GM18870 (cell line): ENCODE measurements around the gene TACC3.

Experiments used
- ATAC-seq: cut with Tn5 transposase; IDR thresholded peaks from one replicate; pipeline ENCODE4 v1.9.1; 2021; ENCODE audit warnings: moderate library complexity; ENCODE audit not compliant: unreplicated experiment

TACC3 gene

GRCh38 chr4:1757836-1758235 lies 36.5 kb downstream of the TACC3 start:
- ATAC-seq: no peak

- no peak for ATAC-seq
These were observed 37.2 kb downstream of the TACC3 start for GRCh38 chr4:1758306-1759121.

- no peak for ATAC-seq
These were observed 38.0 kb downstream of the TACC3 start for GRCh38 chr4:1759170-1759817.

- ATAC-seq: no peak
These were observed 38.5 kb downstream of the TACC3 start for GRCh38 chr4:1759818-1760223.

GRCh38 chr4:1760521-1761071 lies 39.3 kb downstream of the TACC3 start:
- ATAC-seq: no peak

GRCh38 chr4:1761130-1761689 lies 39.9 kb downstream of the TACC3 start:
- ATAC-seq: no peak

GRCh38 chr4:1762264-1763010 lies 41.1 kb downstream of the TACC3 start:
- ATAC-seq: no peak

GRCh38 chr4:1763070-1763549 lies 41.8 kb downstream of the TACC3 start:
- no peak for ATAC-seq

GRCh38 chr4:1763550-1764080 lies 42.3 kb downstream of the TACC3 start:
- ATAC-seq: no peak

GRCh38 chr4:1764670-1765069 lies 43.3 kb downstream of the TACC3 start:
- no peak for ATAC-seq

GRCh38 chr4:1765409-1766072 lies 44.2 kb downstream of the TACC3 start:
- no peak for ATAC-seq

GRCh38 chr4:1766106-1767060 lies 45.1 kb downstream of the TACC3 start:
- ATAC-seq: no peak

- ATAC-seq: no peak
These were observed 45.9 kb downstream of the TACC3 start for GRCh38 chr4:1767061-1767769.

- ATAC-seq: no peak
These were observed 46.5 kb downstream of the TACC3 start for GRCh38 chr4:1767770-1768366.

- ATAC-seq: no peak
These were observed 47.2 kb downstream of the TACC3 start for GRCh38 chr4:1768367-1769034.

GRCh38 chr4:1769692-1770091 lies 48.4 kb downstream of the TACC3 start:
- no peak for ATAC-seq

- ATAC-seq: no peak
These were observed 48.9 kb downstream of the TACC3 start for GRCh38 chr4:1770245-1770644.
